Anterior cingulate cortex (tissue), 58 donors: ENCODE data around the gene GPN1.
"Not testable (repeated sequence)": the region's sequence is repeated elsewhere in the genome, so short reads cannot be mapped to it uniquely, and the experiment has no call there.

ENCODE experiments used
- DNase-seq, 58 donors: peaks; one replicate each; lab custom pipeline; 2025; lab: John Stamatoyannopoulos, UW

Gene GPN1

DNA sequence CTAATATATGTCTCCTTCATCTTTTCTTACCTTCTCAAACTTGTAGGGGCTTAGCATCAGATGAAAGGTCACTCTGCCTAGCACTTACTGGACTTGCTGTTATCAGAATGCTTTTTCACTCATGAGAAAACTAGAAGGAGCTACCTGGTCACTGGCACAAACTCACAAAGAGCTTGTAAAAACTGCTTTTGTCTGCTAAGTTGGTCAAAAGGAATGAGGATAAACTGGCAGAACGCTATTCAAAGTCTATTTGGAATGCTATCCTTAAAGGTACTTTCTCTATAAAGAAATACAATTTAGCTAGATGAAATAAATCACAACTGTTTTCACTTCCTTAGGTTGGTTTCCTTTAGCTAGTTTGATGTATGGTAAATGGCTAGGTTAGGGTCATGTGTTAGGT, 2.5 kb upstream of the GPN1 start:
- DNase-seq, result not testable (repeated sequence)

DNA sequence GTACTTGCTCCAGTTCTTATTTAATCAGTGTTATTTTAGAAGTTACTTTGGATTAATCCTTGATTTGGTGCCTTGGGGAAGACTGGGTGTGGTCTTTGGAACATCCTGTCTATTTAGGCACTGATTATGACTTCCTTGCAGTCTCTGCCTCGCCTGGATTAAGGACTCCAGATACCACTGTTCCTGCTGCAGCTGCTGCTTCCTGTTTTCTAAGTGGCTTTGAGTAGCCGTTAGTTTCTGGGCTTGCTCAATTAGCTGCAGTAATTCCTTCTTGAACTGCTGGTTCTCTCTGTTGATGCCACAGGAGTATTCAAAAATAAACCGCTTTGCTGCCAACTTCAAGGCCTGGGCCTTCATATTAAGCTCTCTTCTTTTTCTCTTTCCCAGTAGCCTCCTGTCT, 1.9 kb upstream of the GPN1 start:
- peak in 4 of 58 donors; percentile 2 to 8 (median 6) for DNase-seq

DNA sequence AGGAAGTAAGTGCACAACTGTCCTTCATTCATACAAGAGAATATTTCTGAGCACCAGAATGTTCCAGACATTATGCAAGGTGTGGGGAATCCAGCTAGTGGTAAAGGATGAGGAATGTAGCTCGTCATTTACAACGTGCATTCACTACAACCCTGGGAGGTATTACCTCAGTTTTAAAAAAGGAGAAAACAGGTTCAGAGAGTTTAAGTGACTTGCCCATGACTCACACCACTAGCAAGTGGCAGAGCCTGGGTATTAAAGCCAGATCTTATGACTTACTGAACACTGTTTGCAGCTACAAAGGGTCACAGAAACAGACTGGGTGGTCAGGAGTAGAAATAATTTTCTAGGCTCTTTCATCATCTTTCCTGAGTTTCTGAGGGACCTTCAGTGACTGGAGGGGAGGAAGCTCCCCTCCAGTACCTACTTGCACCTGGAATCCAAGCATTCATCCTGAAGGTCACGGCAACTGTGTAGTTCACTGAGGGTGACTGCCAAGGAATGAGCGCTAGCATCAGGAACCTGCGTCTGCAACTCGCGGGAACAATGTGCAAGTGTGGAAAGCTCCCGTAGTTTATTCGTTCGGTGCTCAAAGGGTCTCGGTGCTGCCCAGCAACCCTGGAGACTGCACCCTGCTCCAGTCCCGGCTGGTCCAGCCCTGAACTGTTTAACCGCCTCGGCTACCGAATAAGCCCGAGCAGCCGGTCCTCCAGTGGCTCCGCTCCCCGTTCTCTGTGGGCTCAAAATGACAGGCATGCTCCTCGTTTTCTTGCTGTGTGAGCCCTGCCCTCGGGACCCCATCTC, 685 bp upstream of the GPN1 start:
- peak in 12 of 58 donors; percentile 8 to 79 (median 48) for DNase-seq

DNA sequence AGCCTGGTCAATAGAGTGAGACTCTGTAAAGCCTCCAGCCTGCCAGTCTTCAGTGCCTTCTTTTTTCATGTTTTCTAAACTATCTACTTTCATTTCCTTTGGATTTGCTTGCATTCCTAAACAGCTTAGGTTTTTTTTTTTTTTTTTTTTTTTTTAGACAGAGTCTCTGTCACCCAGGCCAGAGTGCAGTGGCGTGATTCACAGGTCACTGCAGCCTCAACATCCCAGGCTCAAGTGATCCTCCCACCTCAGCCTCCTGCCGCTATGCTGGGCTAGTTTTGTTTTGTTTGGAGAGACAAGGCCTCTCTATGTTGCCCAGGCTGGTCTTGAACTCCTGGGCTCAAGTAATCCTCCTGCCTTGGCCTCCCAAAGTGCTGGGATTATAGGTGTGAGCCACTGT, 1.4 kb downstream of the GPN1 start:
- DNase-seq, result not testable (repeated sequence)

DNA sequence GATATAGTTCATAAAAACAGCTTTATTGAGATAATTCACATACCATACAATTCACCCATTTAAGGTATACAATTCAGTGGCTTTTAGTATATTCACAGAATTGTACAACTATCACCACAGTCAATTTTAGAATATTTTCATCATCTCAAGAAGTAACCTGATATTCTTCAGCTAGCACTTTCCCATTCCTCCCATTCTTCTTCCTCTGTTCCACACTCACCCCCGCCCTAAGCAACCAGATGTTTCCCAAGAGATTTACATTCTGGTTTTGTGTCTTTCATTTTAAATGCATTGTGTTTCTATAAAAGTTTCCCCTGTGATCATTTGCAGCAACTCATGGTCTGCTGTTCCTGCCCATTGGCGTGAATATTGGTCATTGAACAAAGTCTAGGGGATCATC, 5.4 kb downstream of the GPN1 start:
- DNase-seq, result no peak

DNA sequence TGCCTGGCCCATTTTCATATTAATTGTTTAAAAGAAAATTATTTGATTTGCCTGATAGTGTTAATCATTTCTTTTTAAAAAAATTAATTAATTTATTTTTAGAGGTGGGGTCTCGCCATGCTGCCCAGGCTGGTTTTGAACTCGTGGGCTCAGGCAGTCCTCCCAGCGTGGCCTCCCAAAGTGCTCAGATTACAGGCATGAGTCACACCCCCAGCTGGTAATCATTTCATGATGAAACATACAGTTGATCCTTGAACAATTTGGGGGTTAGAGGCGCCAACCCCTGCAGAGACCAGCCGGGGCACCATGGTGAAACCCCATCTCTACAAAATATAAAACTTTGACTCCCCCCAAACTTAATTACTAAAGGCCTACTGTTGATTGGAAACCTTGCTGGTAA, 7.9 kb downstream of the GPN1 start:
- no peak for DNase-seq

DNA sequence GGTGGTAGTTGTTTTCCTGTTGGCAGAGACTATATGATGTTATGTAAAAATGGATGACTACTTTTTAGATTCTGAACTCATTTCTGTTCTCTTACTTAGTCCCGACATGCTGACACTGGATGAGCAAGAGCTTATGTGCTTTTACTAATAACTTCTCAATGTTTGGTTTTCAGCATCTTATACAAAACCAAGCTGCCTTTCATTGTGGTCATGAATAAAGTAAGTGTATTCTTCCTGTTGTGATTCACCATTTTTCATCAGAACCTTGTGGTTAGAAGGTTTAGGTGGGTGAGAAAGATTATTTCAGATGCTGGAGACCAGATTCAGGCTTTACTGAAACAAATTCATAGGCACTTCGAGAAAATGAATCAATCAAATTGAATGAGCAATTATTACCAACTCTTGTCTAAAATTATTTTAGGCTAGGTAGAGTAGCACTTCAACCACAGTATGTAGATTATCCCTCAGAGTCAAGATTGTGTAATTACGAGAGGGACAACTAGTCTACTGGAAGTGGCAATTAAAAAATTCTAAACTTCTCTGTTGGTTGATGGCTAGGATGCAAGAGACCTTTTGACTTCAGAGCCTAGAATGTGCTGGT, 9.3 kb downstream of the GPN1 start:
- DNase-seq, result no peak

DNA sequence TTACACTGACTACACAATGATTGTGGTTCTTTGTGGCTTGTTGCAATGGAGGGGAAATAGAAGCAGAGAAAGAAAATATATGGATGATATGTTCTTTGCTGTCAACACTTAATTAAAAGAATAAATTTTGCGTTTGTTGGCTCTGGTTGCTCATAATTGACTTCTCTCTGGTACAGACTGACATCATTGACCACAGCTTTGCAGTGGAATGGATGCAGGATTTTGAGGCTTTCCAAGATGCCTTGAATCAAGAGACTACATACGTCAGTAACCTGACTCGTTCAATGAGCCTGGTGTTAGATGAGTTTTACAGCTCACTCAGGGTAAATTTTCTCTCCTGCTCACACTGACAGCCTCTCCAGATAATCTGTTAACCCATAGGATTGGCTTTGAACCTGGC, 9.9 kb downstream of the GPN1 start:
- DNase-seq, result no peak

DNA sequence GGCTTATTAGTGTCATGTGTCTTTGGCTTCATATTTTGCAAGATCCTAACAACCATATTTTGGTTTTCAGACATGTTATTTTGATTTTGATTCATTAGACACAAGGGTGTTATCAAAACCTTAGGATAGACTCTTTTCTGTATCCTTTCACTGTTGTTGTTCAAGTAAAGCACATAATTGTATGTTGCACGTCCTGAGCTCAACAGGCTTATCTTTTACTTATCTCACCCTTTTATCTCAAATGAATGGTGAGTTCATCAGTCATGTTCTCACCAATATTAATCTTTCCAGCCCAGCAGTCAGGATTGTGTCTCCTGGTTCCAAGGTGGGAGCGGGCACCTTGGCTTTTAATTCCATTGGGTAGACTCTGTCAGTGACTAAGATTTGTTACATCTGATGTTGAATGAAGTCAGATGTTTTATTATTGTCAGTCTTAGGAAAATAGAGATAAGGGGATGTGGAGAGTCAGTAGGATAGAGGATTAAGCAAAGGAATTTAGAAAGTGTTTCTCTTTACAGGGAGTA, 11.9 kb downstream of the GPN1 start:
- DNase-seq, result no peak

DNA sequence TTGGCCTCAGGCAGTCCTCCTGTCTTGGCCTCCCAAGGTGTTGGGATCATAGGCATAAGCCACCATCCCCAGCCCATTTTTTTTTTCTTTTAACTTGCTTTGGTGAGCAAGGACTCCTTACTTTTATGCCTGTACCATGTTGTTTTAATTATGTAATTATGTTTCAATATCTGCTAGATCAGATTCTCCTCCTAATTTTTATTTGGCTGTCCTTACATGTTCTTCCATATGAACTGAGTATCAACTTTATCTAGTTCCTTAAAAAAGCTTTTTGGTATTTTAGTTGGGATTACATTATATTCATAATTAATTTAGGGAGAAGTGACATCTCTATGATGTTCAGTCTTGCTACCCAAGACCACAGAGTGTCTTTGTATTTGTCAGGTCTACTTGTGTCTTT, 16.3 kb downstream of the GPN1 start:
- DNase-seq, result no peak

DNA sequence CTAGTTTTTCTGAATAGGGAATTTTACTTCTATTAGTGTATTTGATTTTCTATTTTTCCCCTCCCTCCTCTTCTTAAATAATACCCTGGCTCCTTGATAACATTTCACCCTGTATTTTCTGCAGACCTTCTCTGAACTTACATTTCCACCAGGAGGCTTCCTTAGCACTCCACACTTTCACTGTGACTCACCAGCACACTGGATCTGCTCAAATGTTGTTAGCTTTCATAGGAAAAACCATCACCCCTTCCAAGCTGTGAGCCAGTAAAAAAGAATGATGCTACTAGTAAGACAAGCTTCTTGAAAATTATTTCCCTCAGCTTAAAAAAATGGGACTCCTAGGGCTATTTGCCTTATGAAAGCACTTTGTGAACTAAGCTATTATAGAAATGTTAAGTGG, 18.4 kb downstream of the GPN1 start:
- no peak for DNase-seq

DNA sequence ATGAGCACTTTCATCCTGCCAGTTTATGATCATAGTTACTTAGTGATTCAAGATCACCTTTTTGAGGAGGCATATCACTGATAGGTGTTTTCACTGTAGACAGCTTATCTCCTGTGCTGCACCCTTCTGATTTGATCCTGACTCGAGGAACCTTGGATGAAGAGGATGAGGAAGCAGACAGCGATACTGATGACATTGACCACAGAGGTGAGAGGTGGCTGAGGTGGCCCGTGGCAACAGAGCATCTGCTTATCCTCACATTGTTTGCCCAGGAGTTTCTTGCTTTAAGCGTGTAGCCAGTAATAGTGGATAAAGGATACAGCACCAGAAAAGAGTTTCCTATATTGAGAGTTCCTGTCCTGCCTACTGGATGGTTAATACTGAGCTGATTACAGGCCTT, 18.9 kb downstream of the GPN1 start:
- no peak for DNase-seq

DNA sequence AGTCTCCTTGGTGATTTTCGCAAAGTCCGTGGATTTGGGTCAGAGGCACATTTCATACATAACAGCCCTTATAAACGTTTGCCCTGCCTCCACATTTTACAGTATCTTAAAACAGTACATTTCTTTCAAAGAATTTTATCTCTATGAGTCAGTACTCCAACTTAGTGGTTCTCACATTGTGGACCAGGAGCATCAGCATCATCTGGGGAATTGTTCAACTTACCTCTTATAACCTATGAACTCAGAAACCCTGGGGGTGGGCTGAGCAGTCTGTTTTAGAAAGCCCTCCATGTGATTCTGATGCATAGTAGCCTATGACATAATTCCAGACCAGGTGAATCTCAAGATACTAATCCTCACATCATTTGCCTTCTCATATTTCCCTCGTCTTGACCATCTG, 22.2 kb downstream of the GPN1 start:
- DNase-seq, result no peak

DNA sequence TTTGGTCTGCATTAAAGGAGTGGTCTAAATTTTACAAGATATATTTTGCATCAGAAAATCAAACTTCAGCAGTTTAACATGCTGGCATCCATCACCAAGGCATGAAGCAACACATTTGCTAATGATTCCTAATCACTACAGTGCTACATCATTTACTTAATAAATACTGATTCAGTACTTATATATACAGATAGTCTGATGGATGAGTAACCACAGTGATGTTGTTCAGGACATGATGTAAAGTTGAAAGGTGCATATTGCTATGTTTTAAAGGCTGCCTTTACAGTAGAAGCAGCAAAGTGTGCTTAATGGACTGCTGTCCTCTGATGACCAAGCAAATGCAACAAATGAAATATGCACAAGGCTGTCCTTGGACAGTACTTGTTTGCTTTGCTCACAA, 23.5 kb downstream of the GPN1 start:
- no peak for DNase-seq

DNA sequence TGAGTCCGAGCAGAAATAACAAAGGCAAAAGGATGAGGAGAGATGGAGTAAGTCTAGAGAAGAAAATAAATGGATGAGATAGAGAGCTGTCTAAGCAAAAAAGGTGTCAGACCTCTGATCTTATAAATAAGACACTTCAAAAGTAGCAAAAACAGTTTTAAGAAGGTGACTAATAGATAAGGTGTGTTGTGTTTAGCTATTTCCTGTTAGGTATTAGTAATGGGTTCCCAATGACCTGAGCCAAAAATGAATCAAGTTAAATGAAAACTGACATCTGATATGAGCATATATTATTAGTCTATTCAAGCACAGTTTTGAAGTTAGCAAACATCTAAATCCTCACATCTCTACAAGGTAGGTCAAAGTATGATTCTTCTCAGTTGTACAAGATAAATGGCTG, 23.9 kb downstream of the GPN1 start:
- no peak for DNase-seq

DNA sequence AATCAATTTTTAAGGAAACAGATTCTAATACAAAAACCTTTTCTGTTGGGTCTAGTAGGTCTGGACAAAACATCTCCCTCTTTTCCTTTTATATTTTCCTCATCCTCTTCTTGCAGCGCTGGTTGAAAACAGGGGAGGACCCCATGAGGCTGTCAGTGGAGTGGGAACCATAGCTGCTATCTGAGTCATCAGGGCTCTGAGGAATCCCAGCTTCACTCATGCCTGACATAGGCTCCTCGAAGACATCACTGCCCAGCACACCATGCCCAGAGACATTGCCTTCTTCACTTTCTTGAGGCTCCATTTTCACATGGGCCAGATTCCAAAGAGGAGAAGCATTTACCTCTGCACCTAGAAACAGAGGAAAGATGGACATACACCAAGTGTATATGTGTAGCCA, 24.5 kb downstream of the GPN1 start:
- DNase-seq, result no peak

DNA sequence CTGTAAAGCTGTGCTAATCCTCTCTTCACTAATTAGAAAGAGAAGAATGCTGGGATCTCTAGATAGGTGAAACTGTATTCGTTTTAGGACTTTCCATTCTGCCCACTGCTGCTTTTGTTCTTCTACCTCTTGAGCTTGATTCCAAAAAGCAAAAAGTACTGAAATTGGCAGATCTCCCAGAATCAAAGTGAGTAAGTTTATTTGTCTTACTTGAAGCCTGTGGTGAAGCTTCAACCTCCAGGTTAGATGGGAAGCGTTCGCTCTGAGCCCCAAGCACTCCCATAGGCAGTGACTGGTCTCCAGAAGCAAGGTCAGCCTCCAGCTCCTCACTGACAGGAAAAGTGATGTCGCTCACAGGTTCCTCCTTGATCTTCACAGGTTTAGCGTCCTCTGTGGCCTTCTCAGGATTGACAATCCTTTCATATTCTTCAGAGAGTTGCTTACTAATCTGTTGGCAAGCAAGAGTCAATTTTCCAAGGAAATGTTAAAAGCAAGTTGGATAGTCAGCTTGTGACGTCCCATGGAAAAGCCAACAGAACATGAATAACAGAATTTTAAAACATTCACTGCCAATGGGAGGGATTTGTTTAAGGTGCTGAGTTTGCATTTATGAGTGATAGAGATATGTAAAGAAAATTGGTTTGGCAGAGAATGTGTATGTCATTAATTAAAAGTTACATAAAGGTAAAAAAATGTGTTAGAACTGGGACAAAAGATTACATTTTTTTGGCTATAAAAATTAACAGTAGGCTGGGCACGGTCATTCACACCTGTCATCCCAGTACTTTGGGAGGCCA, 26.5 kb downstream of the GPN1 start:
- DNase-seq, result no peak

DNA sequence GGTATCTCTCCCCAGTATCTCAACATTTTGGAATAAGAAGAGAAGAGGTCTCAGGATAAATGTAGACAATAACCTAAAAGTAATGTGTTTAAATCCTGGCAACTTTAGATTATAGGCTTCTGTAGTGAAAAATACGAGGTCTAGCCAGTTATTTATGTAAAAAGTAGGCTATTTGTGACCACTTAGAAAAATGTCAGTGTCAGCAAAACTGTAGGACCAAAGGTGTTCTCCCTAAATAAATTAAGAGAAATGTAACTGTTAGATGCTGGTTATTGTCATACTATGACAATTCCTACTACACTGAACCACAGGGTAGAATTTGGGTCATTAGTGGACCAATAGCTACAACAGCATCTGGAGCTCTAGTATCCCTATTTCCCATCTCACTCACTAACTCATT, 32.5 kb downstream of the GPN1 start:
- DNase-seq, result no peak

DNA sequence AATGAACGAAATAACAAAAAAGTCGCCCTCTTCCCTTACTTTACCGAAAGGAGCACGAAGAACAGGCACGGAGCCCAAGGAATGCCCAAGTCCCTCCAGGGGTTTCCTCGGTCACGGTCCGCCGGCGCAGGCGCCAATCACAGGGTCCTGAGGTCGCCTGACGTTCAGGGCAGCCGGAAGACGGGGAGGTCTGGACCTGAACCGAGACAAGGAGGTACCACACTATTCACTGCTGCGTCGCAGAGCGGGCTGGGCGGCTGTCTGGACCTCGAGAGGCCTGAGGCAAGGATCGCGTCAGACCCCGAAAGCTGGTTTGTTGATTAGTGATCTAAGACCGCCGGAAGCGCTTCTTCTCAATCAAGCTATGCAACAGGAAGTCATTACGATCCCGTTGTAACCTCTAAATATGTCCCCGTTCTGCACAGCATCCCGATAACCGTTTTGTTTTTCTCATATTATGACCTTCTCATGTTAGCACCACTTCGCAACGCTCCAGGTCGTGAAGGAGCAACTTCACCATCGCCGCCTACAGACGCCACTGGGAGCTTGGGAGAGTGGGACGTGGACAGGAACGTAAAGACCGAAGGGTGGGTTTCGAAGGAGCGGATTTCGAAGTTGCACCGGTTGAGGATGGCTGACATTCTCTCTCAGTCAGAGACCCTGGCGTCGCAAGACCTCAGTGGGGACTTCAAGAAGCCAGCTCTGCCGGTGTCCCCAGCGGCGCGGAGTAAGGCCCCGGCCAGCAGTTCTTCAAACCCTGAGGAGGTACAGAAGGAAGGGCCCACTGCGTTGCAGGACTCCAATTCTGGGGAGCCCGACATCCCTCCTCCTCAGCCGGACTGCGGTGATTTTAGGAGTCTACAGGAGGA, 34.7 kb downstream of the GPN1 start, which contains the start of the genes SLC4A1AP and SUPT7L:
SLC4A1AP (plus strand) TSS at position 605 of the 869 bp plus-strand sequence; CDS start at position 631, 26 bp downstream.
SUPT7L (minus strand) TSS at position 330 of the 869 bp plus-strand sequence. CDS start 1,422 bp downstream, outside the sequence.
- peak; percentile 32 to 93 (median 78) for DNase-seq

DNA sequence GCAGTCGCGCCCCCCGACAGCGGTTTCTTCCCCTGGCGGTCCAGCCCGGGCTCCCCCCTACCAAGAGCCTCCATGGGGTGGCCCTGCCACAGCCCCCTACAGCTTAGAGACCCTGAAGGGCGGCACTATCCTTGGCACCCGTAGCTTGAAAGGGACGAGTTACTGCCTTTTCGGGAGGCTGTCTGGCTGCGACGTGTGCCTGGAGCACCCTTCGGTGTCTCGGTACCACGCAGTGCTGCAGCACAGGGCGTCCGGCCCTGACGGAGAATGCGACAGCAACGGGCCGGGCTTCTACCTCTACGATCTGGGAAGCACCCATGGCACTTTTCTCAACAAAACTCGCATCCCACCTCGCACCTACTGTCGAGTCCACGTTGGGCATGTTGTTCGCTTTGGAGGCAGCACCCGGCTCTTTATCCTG, 35.3 kb downstream of the GPN1 start:
- DNase-seq, result peak in 2 of 58 donors; percentile 37 to 58
